ENCODE data around the gene FXYD3.

Gene FXYD3

GRCh38 chr19:35132254-35132653 lies 16.6 kb downstream of the FXYD3 start:
- Histone ChIP-seq H3K9ac (ENCODE audit: low read depth, low read length) (no peak overlapping the region), H3K36me3 (ENCODE audit: insufficient read depth, low read length) (no peaks in the 10 kb centered on the region; the same call in 1 of the 2 replicates), H3K9me3 (ENCODE audit: control insufficient read depth, insufficient read depth, low read length) (no peaks in the 10 kb centered on the region), H3K4me1 (ENCODE audit: insufficient read depth, low read length) (peaks cover 7% of the 10 kb centered on the region)

- H3K36me3 ChIP-seq (ENCODE audit: insufficient read depth, low read length) = no peaks in the 10 kb centered on the region; the same call in 1 of the 2 replicates
- no peak overlapping the region for H3K9ac ChIP-seq (ENCODE audit: low read depth, low read length)
- no peaks in the 10 kb centered on the region for H3K9me3 ChIP-seq (ENCODE audit: control insufficient read depth, insufficient read depth, low read length)
- peaks cover 8% of the 10 kb centered on the region for H3K4me1 ChIP-seq (ENCODE audit: insufficient read depth, low read length)
Observed at GRCh38 chr19:35133826-35134225, 18.2 kb downstream of the FXYD3 start.

- no peaks in the 10 kb centered on the region for H3K9me3 ChIP-seq (ENCODE audit: control insufficient read depth, insufficient read depth, low read length)
- peaks cover 17% of the 10 kb centered on the region for H3K4me1 ChIP-seq (ENCODE audit: insufficient read depth, low read length)
- peak within 1 kb of the TSS; percentile 29; the same call in 1 of the 2 replicates for H3K9ac ChIP-seq (ENCODE audit: low read depth, low read length)
- no peaks in the 10 kb centered on the region; the same call in 1 of the 2 replicates for H3K36me3 ChIP-seq (ENCODE audit: insufficient read depth, low read length)
Observed at GRCh38 chr19:35134601-35135242, 19.1 kb downstream of the FXYD3 start, which contains the start of gene LGI4. Gene LGI4 (minus strand): TSS chr19:35135059. CDS start chr19:35134680, 379 bp downstream.

- H3K4me1 ChIP-seq (ENCODE audit: insufficient read depth, low read length) = peaks cover 18% of the 10 kb centered on the region
- H3K36me3 ChIP-seq (ENCODE audit: insufficient read depth, low read length) = no peaks in the 10 kb centered on the region; the same call in 1 of the 2 replicates
- H3K9me3 ChIP-seq (ENCODE audit: control insufficient read depth, insufficient read depth, low read length) = no peaks in the 10 kb centered on the region
- peak overlapping the region; percentile 29; the same call in 1 of the 2 replicates for H3K9ac ChIP-seq (ENCODE audit: low read depth, low read length)
Observed at GRCh38 chr19:35135389-35135909, 19.8 kb downstream of the FXYD3 start.

- Histone ChIP-seq H3K9ac (ENCODE audit: low read depth, low read length) (no peak overlapping the region), H3K4me1 (ENCODE audit: insufficient read depth, low read length) (peaks cover 23% of the 10 kb centered on the region), H3K9me3 (ENCODE audit: control insufficient read depth, insufficient read depth, low read length) (no peaks in the 10 kb centered on the region), H3K36me3 (ENCODE audit: insufficient read depth, low read length) (no peaks in the 10 kb centered on the region)
Observed at GRCh38 chr19:35136231-35136630, 20.6 kb downstream of the FXYD3 start.

GRCh38 chr19:35136977-35137702 lies 21.5 kb downstream of the FXYD3 start:
- H3K9me3 ChIP-seq (ENCODE audit: control insufficient read depth, insufficient read depth, low read length) = no peaks in the 10 kb centered on the region
- H3K9ac ChIP-seq (ENCODE audit: low read depth, low read length) = no peak overlapping the region
- peaks cover 26% of the 10 kb centered on the region for H3K4me1 ChIP-seq (ENCODE audit: insufficient read depth, low read length)
- no peaks in the 10 kb centered on the region for H3K36me3 ChIP-seq (ENCODE audit: insufficient read depth, low read length)

- Histone ChIP-seq H3K4me1 (ENCODE audit: insufficient read depth, low read length) (peaks cover 26% of the 10 kb centered on the region), H3K9me3 (ENCODE audit: control insufficient read depth, insufficient read depth, low read length) (no peaks in the 10 kb centered on the region), H3K9ac (ENCODE audit: low read depth, low read length) (no peak within 1 kb of the TSS), H3K36me3 (ENCODE audit: insufficient read depth, low read length) (no peaks in the 10 kb centered on the region)
Observed at GRCh38 chr19:35138305-35138892, 22.8 kb downstream of the FXYD3 start, which contains the start of gene FXYD1. Gene FXYD1 (plus strand): TSS chr19:35138824. CDS start chr19:35140080, 1,256 bp downstream.

- Histone ChIP-seq H3K36me3 (ENCODE audit: insufficient read depth, low read length) (no peaks in the 10 kb centered on the region), H3K9ac (ENCODE audit: low read depth, low read length) (peak overlapping the region; percentile 35; the same call in 1 of the 2 replicates), H3K9me3 (ENCODE audit: control insufficient read depth, insufficient read depth, low read length) (no peaks in the 10 kb centered on the region), H3K4me1 (ENCODE audit: insufficient read depth, low read length) (peaks cover 28% of the 10 kb centered on the region)
Observed at GRCh38 chr19:35140207-35140961, 24.8 kb downstream of the FXYD3 start.

- Histone ChIP-seq H3K36me3 (ENCODE audit: insufficient read depth, low read length) (no peaks in the 10 kb centered on the region), H3K9me3 (ENCODE audit: control insufficient read depth, insufficient read depth, low read length) (no peaks in the 10 kb centered on the region), H3K9ac (ENCODE audit: low read depth, low read length) (peak overlapping the region; percentile 65), H3K4me1 (ENCODE audit: insufficient read depth, low read length) (peaks cover 25% of the 10 kb centered on the region)
Observed at GRCh38 chr19:35140962-35141836, 25.6 kb downstream of the FXYD3 start.

GRCh38 chr19:35141837-35142605 lies 26.4 kb downstream of the FXYD3 start:
- Histone ChIP-seq H3K9me3 (ENCODE audit: control insufficient read depth, insufficient read depth, low read length) (no peaks in the 10 kb centered on the region), H3K9ac (ENCODE audit: low read depth, low read length) (peak overlapping the region; percentile 65), H3K36me3 (ENCODE audit: insufficient read depth, low read length) (no peaks in the 10 kb centered on the region; the same call in 1 of the 2 replicates), H3K4me1 (ENCODE audit: insufficient read depth, low read length) (peaks cover 25% of the 10 kb centered on the region)

GRCh38 chr19:35142606-35143230 lies 27.1 kb downstream of the FXYD3 start:
- H3K36me3 ChIP-seq (ENCODE audit: insufficient read depth, low read length) = no peaks in the 10 kb centered on the region; the same call in 1 of the 2 replicates
- peak overlapping the region; percentile 65 for H3K9ac ChIP-seq (ENCODE audit: low read depth, low read length)
- peaks cover 25% of the 10 kb centered on the region for H3K4me1 ChIP-seq (ENCODE audit: insufficient read depth, low read length)

GRCh38 chr19:35143231-35143715 lies 27.6 kb downstream of the FXYD3 start, which contains the start of gene FXYD7:
Gene FXYD7 (plus strand): TSS chr19:35143255. CDS start chr19:35143334, 79 bp downstream.
- H3K4me1 ChIP-seq (ENCODE audit: insufficient read depth, low read length) = peaks cover 25% of the 10 kb centered on the region

More at GRCh38 chr19:35142606-35143230, 27.1 kb downstream of the FXYD3 start:
- no peaks in the 10 kb centered on the region for H3K9me3 ChIP-seq (ENCODE audit: control insufficient read depth, insufficient read depth, low read length)

More at GRCh38 chr19:35143231-35143715, 27.6 kb downstream of the FXYD3 start, which contains the start of gene FXYD7:
- Histone ChIP-seq H3K36me3 (ENCODE audit: insufficient read depth, low read length) (no peaks in the 10 kb centered on the region; the same call in 1 of the 2 replicates), H3K9me3 (ENCODE audit: control insufficient read depth, insufficient read depth, low read length) (no peaks in the 10 kb centered on the region), H3K9ac (ENCODE audit: low read depth, low read length) (peak within 1 kb of the TSS; percentile 65)
